HepG2 (cell line): ENCODE measurements around the gene KRTAP3-2. TPM values are rescaled to one million over a fixed set of nuclear protein-coding genes. Genes with fewer than 3 reads are reported as not detected.

Experiments
- ATAC-seq: fragments of 200-7000 bp; cut with Tn5 transposase; 3 replicates; pipeline ENCODE4 v1.9.1; 2020; ENCODE audit warnings: mild to moderate bottlenecking, moderate library complexity
- BruUV-seq: library from RNA; stranded (reverse); fragments of 400-500 nt; replicated peaks from 2 replicates; lab custom pipeline; 2021; lab: Mats Ljungman, UMichigan
- CTCF ChIA-PET: fragments of 300-600 bp; formaldehyde crosslinking; extraction: SDS; loops from one replicate; lab custom pipeline; 2021; ENCODE audit warnings: low total read pairs, inconsistent platforms, low intra/inter-chr PET ratio; lab: Yijun Ruan, JAX
- POLR2A ChIA-PET: fragments of 350-600 bp; sonication (Branson Sonifier 250); formaldehyde crosslinking; loops from one replicate; lab custom pipeline; 2020; ENCODE audit warnings: antibody characterized with exemption, inconsistent platforms; lab: Yijun Ruan, JAX
- DNase-seq: peaks from one replicate; pipeline ENCODE4 v3.0.0-alpha.2; 2015; ENCODE audit warnings: low spot score
- FAIRE-seq: peaks from 3 replicates; lab custom pipeline; 2011; peaks lifted over from hg19 to GRCh38; lab: Jason Lieb, UNC
- H2AFZ ChIP-seq: one replicate; pipeline ENCODE4 v1.6.1; 2011; ENCODE audit warnings: low read length, inconsistent platforms
- H3K27ac ChIP-seq: fragments of 300-600 bp; 3 replicates; pipeline ENCODE4 v1.8.0; 2011; ENCODE audit warnings: mixed run types, mild to moderate bottlenecking, mixed read lengths, low read length, inconsistent platforms; ENCODE audit not compliant: insufficient read depth; ENCODE audit errors: extremely low read length
- H3K27me3 ChIP-seq, 2 experiments: fragments of 200-600 bp in 1 of 2; 2 replicates in 1 of 2; 3 replicates in 1 of 2; pipeline versions ENCODE4 v1.6.0 to v1.8.0; 2011; ENCODE audit warnings: low read length in 2 of 2, mild to moderate bottlenecking in 2 of 2, moderate library complexity in 2 of 2, inconsistent platforms in 1 of 2; ENCODE audit not compliant: insufficient read depth in 2 of 2, control insufficient read depth in 1 of 2
- H3K36me3 ChIP-seq, 2 experiments: fragments of 200-600 bp in 1 of 2; replicated peaks in 1 of 2; 2 replicates in 1 of 2; 3 replicates in 1 of 2; pipeline versions ENCODE4 v1.5.1 to v1.8.0; 2011; ENCODE audit warnings: low read length in 2 of 2, inconsistent platforms in 1 of 2; ENCODE audit not compliant: insufficient read depth in 2 of 2, control insufficient read depth in 1 of 2
- H3K4me1 ChIP-seq: 2 replicates; pipeline ENCODE4 v1.5.1; 2012; ENCODE audit warnings: low read length, inconsistent platforms; ENCODE audit not compliant: insufficient read depth
- H3K4me2 ChIP-seq: 2 replicates; pipeline ENCODE4 v1.6.0; 2011; ENCODE audit warnings: low read depth, low read length, inconsistent platforms
- H3K4me3 ChIP-seq, 3 experiments: fragments of 200-600 bp in 1 of 3; sonication (generic), shearing (Covaris generic) in 1 of 3; replicated peaks in 1 of 3; 2 replicates each; pipeline ENCODE4 v1.5.1; 2011 to 2016; ENCODE audit warnings: low read length in 3 of 3, inconsistent platforms in 2 of 3, low read depth in 2 of 3, mild to moderate bottlenecking in 2 of 3, control low read depth in 1 of 3, mixed read lengths in 1 of 3; ENCODE audit not compliant: insufficient read depth in 1 of 3
- H3K79me2 ChIP-seq: one replicate; pipeline ENCODE4 v1.6.1; 2011; ENCODE audit warnings: low read length, inconsistent platforms; ENCODE audit not compliant: insufficient read depth
- H3K9ac ChIP-seq: 2 replicates; pipeline ENCODE4 v1.6.0; 2011; ENCODE audit warnings: mild to moderate bottlenecking, low read depth, low read length, inconsistent platforms; ENCODE audit not compliant: insufficient read depth
- H3K9me3 ChIP-seq: 2 replicates; pipeline ENCODE4 v1.5.1; 2012; ENCODE audit warnings: mild to moderate bottlenecking, low read length
- H4K20me1 ChIP-seq: 2 replicates; pipeline ENCODE4 v1.6.0; 2011; ENCODE audit warnings: inconsistent platforms, mild to moderate bottlenecking, low read length, moderate library complexity; ENCODE audit not compliant: insufficient read depth
- ARNT2 ChIP-seq: sonication (generic); formaldehyde crosslinking; IDR thresholded peaks from 2 replicates; pipeline ENCODE4 v1.8.0; 2022; ENCODE audit warnings: mild to moderate bottlenecking, low read depth, missing genetic modification reagents, moderate library complexity
- DNMT1 ChIP-seq: sonication (generic); formaldehyde crosslinking; IDR thresholded peaks from 2 replicates; pipeline ENCODE4 v1.5.1; 2020; ENCODE audit warnings: mild to moderate bottlenecking, missing genetic modification reagents
- HIVEP1 ChIP-seq: sonication (generic); formaldehyde crosslinking; IDR thresholded peaks from 2 replicates; pipeline ENCODE4 v1.4.0; 2020; ENCODE audit warnings: mild to moderate bottlenecking, missing genetic modification reagents
- HNF4G ChIP-seq, 2 experiments: sonication (generic) in 1 of 2; formaldehyde crosslinking in 1 of 2; IDR thresholded peaks; 2 replicates each; pipeline versions ENCODE4 v1.4.0 to v1.6.1; 2011 to 2020; ENCODE audit warnings: borderline replicate concordance in 2 of 2, low read depth in 2 of 2, mild to moderate bottlenecking in 2 of 2, low read length in 1 of 2, missing genetic modification reagents in 1 of 2, moderate library complexity in 1 of 2
- ISX ChIP-seq: sonication (generic); formaldehyde crosslinking; conservative IDR thresholded peaks from 2 replicates; pipeline ENCODE4 v1.5.0; 2020; ENCODE audit warnings: missing genetic modification reagents
- SRSF4 ChIP-seq: fragments of 200-400 bp; formaldehyde crosslinking; IDR thresholded peaks from one replicate; pipeline ENCODE4 v1.6.1; 2018; ENCODE audit warnings: mild to moderate bottlenecking, low read depth, low read length, moderate library complexity; ENCODE audit not compliant: poor library complexity, severe bottlenecking
- ZNF12 ChIP-seq: sonication (generic); formaldehyde crosslinking; IDR thresholded peaks from 2 replicates; pipeline ENCODE4 v1.5.0; 2020; ENCODE audit warnings: missing genetic modification reagents
- ZNF30 ChIP-seq: sonication (generic); formaldehyde crosslinking; IDR thresholded peaks from 2 replicates; pipeline ENCODE4 v1.5.0; 2020; ENCODE audit warnings: mild to moderate bottlenecking, missing genetic modification reagents
- ZNF839 ChIP-seq: sonication (generic); formaldehyde crosslinking; IDR thresholded peaks from 2 replicates; pipeline ENCODE4 v1.4.0; 2020; ENCODE audit warnings: missing genetic modification reagents, mild to moderate bottlenecking, borderline replicate concordance
- WGBS: methylation state at CpG from one replicate; pipeline ENCODE4 v1.1.6; 2017; ENCODE audit warnings: low lambda C conversion rate; 5-methylcytosine and 5-hydroxymethylcytosine counted together
- in situ Hi-C: cut with HindIII; loops from 2 replicates; pipeline ENCODE4 v1.10.0; 2017; ENCODE audit warnings: low pct_unique_long_range_greater_than_20kb; ENCODE audit not compliant: extremely low pct_ligation_motif_present
- intact Hi-C: fragments of 100-400 bp; cut with micrococcal nuclease; formaldehyde crosslinking; loops from one replicate; pipeline ENCODE4 v1.10.0; 2022; ENCODE audit not compliant: unreplicated experiment
- polyA plus RNA-seq, 8 experiments: library from polyadenylated mRNA; depleted of rRNA in 3 of 8; stranded (reverse) in 7 of 8; unstranded in 1 of 8; fragments of >200 nt; fragmentation: Illumina TruSeq in 4 of 8; extraction: Trizol in 4 of 8; gene quantifications; 2 replicates each; pipeline versions ENCODE4 v1.2.1 to v1.2.3, GENCODE V29; 2011 to 2016; ENCODE audit warnings: low read depth in 4 of 8, missing spikeins in 1 of 8, mixed read lengths in 1 of 8; ENCODE audit not compliant: insufficient read depth in 1 of 8
- total RNA-seq, 5 experiments: library from RNA; depleted of rRNA; stranded (reverse); fragments of >200 nt; fragmentation: Illumina TruSeq; extraction: Trizol; gene quantifications; 2 replicates each; pipeline ENCODE4 v1.2.3, GENCODE V29; 2016; ENCODE audit warnings: low read depth in 1 of 5
- TF ChIP-seq, protein P1 (sequence below): sonication (generic); formaldehyde crosslinking; IDR thresholded peaks from 2 replicates; pipeline ENCODE4 v1.5.0; 2020; ENCODE audit warnings: missing genetic modification reagents, mild to moderate bottlenecking, borderline replicate concordance
- TF ChIP-seq, protein P2 (sequence below): IDR thresholded peaks from 2 replicates; pipeline ENCODE4 v1.6.1; 2018; ENCODE audit warnings: missing genetic modification reagents, mild to moderate bottlenecking, missing compliant biosample characterization
- TF ChIP-seq, protein P3 (sequence below): sonication (generic); formaldehyde crosslinking; IDR thresholded peaks from one replicate; pipeline ENCODE4 v1.5.1; 2020; ENCODE audit warnings: mild to moderate bottlenecking, missing genetic modification reagents; ENCODE audit errors: not compliant biosample characterization

Gene KRTAP3-2
- total and polyA plus RNA-seq, 2 of the 13 experiments (the other 11 are each of a cell fraction or from before 2014, with no cell fraction given), result not detected

DNA sequence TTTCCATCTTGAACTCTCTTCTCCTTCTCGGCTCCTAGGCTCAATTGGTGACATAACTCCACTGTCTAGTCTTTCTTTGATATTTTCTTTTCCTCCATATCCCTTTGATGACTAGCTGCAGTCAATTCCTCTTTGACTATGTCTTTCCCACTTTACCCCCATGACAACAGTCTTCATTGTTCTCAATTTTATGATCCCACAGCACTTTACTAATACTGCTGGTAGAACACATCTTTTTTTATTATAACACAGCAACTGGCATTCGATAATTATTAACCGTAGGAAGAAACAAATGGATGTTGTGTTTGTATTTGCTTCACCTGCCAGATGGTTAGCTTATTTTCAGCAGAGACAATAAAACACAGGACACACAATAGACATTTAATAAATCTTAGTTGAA, 7.0 kb downstream of the KRTAP3-2 start:
- Histone ChIP-seq H3K4me2 (no peak overlapping the region), H3K9ac (no peak overlapping the region), H4K20me1 (no peaks in the 10 kb centered on the region), H3K4me1 (peaks cover 5% of the 10 kb centered on the region; the same call in 1 of the 2 replicates), H3K79me2 (no peaks in the 10 kb centered on the region), H3K27me3 (no peaks in the 10 kb centered on the region), H3K4me3 (no peak overlapping the region), H3K36me3 (no peaks in the 10 kb centered on the region), H3K27ac (no peak overlapping the region), H3K9me3 (no peaks in the 10 kb centered on the region), H2AFZ (no peak overlapping the region)
- ATAC-seq (no peak), FAIRE-seq (no peak), DNase-seq (no peak)
- intact Hi-C loops, result no loop called here
- WGBS, result 69% methylated on average over 3 of the region's 3 CpGs
- CTCF ChIA-PET, result no interaction called here
- no TSS peak for BruUV-seq
- POLR2A ChIA-PET, result no interaction called here
- in situ Hi-C loops, result no loop called here
- no peak for TF ChIP-seq ARNT2 (CRISPR knock-in tag)
- no peak for TF ChIP-seq ISX (CRISPR knock-in tag)
- no peak for TF ChIP-seq HIVEP1 (CRISPR knock-in tag)
- TF ChIP-seq ZNF839, result no peak
- no peak for TF ChIP-seq ZNF12 (CRISPR knock-in tag)
- TF ChIP-seq DNMT1 (CRISPR knock-in tag), result no peak
- TF ChIP-seq, protein P1, sequence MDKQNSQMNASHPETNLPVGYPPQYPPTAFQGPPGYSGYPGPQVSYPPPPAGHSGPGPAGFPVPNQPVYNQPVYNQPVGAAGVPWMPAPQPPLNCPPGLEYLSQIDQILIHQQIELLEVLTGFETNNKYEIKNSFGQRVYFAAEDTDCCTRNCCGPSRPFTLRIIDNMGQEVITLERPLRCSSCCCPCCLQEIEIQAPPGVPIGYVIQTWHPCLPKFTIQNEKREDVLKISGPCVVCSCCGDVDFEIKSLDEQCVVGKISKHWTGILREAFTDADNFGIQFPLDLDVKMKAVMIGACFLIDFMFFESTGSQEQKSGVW (CRISPR knock-in tag), result no peak
- TF ChIP-seq, protein P2, sequence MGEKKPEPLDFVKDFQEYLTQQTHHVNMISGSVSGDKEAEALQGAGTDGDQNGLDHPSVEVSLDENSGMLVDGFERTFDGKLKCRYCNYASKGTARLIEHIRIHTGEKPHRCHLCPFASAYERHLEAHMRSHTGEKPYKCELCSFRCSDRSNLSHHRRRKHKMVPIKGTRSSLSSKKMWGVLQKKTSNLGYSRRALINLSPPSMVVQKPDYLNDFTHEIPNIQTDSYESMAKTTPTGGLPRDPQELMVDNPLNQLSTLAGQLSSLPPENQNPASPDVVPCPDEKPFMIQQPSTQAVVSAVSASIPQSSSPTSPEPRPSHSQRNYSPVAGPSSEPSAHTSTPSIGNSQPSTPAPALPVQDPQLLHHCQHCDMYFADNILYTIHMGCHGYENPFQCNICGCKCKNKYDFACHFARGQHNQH (CRISPR knock-in tag), result no peak
- TF ChIP-seq, protein P3, sequence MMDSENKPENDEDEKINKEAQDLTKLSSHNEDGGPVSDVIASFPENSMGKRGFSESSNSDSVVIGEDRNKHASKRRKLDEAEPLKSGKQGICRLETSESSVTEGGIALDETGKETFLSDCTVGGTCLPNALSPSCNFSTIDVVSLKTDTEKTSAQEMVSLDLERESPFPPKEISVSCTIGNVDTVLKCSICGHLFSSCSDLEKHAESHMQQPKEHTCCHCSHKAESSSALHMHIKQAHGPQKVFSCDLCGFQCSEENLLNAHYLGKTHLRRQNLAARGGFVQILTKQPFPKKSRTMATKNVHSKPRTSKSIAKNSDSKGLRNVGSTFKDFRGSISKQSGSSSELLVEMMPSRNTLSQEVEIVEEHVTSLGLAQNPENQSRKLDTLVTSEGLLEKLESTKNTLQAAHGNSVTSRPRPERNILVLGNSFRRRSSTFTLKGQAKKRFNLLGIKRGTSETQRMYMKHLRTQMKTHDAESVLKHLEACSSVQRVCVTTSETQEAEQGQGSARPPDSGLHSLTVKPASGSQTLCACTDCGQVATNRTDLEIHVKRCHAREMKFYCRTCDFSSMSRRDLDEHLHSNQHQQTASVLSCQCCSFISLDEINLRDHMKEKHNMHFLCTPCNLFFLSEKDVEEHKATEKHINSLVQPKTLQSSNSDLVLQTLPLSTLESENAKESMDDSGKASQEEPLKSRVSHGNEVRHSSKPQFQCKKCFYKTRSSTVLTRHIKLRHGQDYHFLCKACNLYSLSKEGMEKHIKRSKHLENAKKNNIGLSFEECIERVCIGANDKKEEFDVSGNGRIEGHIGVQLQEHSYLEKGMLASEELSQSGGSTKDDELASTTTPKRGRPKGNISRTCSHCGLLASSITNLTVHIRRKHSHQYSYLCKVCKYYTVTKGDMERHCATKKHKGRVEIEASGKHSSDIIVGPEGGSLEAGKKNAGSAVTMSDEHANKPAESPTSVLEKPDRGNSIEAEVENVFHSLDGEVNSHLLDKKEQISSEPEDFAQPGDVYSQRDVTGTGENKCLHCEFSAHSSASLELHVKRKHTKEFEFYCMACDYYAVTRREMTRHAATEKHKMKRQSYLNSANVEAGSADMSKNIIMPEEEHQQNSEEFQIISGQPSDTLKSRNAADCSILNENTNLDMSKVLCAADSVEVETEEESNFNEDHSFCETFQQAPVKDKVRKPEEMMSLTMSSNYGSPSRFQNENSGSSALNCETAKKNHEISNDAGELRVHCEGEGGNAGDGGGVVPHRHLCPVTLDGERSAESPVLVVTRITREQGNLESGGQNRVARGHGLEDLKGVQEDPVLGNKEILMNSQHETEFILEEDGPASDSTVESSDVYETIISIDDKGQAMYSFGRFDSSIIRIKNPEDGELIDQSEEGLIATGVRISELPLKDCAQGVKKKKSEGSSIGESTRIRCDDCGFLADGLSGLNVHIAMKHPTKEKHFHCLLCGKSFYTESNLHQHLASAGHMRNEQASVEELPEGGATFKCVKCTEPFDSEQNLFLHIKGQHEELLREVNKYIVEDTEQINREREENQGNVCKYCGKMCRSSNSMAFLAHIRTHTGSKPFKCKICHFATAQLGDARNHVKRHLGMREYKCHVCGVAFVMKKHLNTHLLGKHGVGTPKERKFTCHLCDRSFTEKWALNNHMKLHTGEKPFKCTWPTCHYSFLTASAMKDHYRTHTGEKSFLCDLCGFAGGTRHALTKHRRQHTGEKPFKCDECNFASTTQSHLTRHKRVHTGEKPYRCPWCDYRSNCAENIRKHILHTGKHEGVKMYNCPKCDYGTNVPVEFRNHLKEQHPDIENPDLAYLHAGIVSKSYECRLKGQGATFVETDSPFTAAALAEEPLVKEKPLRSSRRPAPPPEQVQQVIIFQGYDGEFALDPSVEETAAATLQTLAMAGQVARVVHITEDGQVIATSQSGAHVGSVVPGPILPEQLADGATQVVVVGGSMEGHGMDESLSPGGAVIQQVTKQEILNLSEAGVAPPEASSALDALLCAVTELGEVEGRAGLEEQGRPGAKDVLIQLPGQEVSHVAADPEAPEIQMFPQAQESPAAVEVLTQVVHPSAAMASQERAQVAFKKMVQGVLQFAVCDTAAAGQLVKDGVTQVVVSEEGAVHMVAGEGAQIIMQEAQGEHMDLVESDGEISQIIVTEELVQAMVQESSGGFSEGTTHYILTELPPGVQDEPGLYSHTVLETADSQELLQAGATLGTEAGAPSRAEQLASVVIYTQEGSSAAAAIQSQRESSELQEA (CRISPR knock-in tag), result no peak
- no peak for TF ChIP-seq SRSF4
- no peak for TF ChIP-seq HNF4G (IDR thresholded peaks at IDR 0.05; ENCODE audit: borderline replicate concordance, low read depth, low read length)
- no peak for TF ChIP-seq HNF4G (CRISPR knock-in tag; IDR thresholded peaks at IDR 0.05; ENCODE audit: borderline replicate concordance, low read depth)
- TF ChIP-seq ZNF30 (CRISPR knock-in tag), result no peak
